HCEC 1CT (cell line): ENCODE results near the gene SCUBE1.

ENCODE experiments used
- DNase-seq: peaks from one replicate; pipeline ENCODE4 v3.0.0-alpha.2; 2017

SCUBE1 gene

GRCh38 chr22:43210631-43211515 is 132.3 kb downstream of the SCUBE1 start:
- no peak for DNase-seq

- DNase-seq, result no peak
Observed at GRCh38 chr22:43209971-43210370, 133.2 kb downstream of the SCUBE1 start.

GRCh38 chr22:43209523-43209890 is 133.7 kb downstream of the SCUBE1 start:
- DNase-seq, result no peak

GRCh38 chr22:43208703-43209522 is 134.3 kb downstream of the SCUBE1 start:
- DNase-seq, result no peak

- DNase-seq, result no peak
Observed at GRCh38 chr22:43207849-43208702, 135.1 kb downstream of the SCUBE1 start.

- no peak for DNase-seq
Observed at GRCh38 chr22:43207386-43207785, 135.8 kb downstream of the SCUBE1 start.

- DNase-seq, result no peak
Observed at GRCh38 chr22:43206509-43207161, 136.5 kb downstream of the SCUBE1 start.

- DNase-seq, result no peak
Observed at GRCh38 chr22:43205748-43206508, 137.2 kb downstream of the SCUBE1 start.

GRCh38 chr22:43205261-43205691 is 137.9 kb downstream of the SCUBE1 start:
- DNase-seq, result no peak

- no peak for DNase-seq
Observed at GRCh38 chr22:43203471-43203981, 139.6 kb downstream of the SCUBE1 start.

- DNase-seq, result no peak
Observed at GRCh38 chr22:43202756-43203410, 140.3 kb downstream of the SCUBE1 start.

- no peak for DNase-seq
Observed at GRCh38 chr22:43202326-43202725, 140.8 kb downstream of the SCUBE1 start.

GRCh38 chr22:43201486-43202219 is 141.5 kb downstream of the SCUBE1 start:
- no peak for DNase-seq

GRCh38 chr22:43200555-43200954 is 142.6 kb downstream of the SCUBE1 start:
- DNase-seq, result no peak

- DNase-seq, result no peak
Observed at GRCh38 chr22:43200031-43200430, 143.1 kb downstream of the SCUBE1 start.

GRCh38 chr22:43199541-43199940 is 143.6 kb downstream of the SCUBE1 start:
- DNase-seq, result no peak

- DNase-seq, result no peak
Observed at GRCh38 chr22:43198936-43199335, 144.2 kb downstream of the SCUBE1 start.

- no peak for DNase-seq
Observed at GRCh38 chr22:43198126-43198525, 145.0 kb downstream of the SCUBE1 start.

GRCh38 chr22:43197271-43197941 is 145.8 kb downstream of the SCUBE1 start:
- no peak for DNase-seq

GRCh38 chr22:43191831-43192230 is 151.3 kb downstream of the SCUBE1 start:
- no peak for DNase-seq
